ENCODE results near the gene ROBO1. TPM values are rescaled to one million over a fixed set of nuclear protein-coding genes. Genes with fewer than 3 reads are reported as not detected.

Gene ROBO1
- total RNA-seq, 1 experiment from 2014 or later: 32.2 TPM

DNA sequence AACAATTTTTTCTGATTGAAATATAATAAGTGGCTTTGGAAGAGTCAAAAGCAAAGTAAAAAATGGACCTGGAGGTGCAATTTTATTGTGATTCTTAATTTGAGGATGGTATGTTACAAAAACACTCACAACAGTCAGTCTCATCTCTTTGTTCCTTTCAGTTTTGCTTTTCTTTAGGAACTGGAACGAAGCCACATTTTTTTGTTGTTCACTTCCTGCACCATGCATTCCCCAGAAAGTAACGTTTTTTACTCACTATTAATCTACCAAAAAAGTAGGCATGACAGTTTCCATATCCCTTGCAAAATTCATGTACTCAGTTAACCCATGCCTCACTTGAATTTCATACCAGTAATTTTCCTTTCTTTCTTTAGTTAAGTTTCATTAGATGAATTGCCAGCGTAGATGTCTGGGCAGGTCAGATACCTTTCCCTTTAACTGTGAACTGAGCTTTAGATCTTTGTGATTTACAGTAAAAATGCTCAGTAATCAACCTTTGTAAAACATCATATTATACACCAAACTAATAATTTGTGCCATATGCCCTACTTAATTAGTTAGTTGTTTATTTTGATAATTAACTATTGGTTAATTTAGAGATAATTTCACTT, 384.3 kb downstream of the ROBO1 start:
- no peak for DNase-seq (ENCODE audit: unreplicated experiment)
- H3K27me3 Mint-ChIP-seq (ENCODE audit: insufficient read depth, unreplicated experiment): peaks cover 85% of the 10 kb centered on the region
- POLR2A ChIA-PET: no interaction called here
- no peaks in the 10 kb centered on the region for H3K9me3 Mint-ChIP-seq (ENCODE audit: unreplicated experiment)
- no peaks in the 10 kb centered on the region for H3K4me1 Mint-ChIP-seq (ENCODE audit: insufficient read depth, unreplicated experiment)
- no peaks in the 10 kb centered on the region for H3K36me3 Mint-ChIP-seq (ENCODE audit: insufficient read depth, unreplicated experiment)
- H3K4me3 Mint-ChIP-seq (ENCODE audit: unreplicated experiment): no peak overlapping the region
- intact Hi-C loops (cut with micrococcal nuclease): no loop called here
- no TSS peak for BruUV-seq (replicated peaks)
- no peak overlapping the region for H3K27ac Mint-ChIP-seq (ENCODE audit: low read depth, unreplicated experiment)
- TF ChIP-seq, protein P1, sequence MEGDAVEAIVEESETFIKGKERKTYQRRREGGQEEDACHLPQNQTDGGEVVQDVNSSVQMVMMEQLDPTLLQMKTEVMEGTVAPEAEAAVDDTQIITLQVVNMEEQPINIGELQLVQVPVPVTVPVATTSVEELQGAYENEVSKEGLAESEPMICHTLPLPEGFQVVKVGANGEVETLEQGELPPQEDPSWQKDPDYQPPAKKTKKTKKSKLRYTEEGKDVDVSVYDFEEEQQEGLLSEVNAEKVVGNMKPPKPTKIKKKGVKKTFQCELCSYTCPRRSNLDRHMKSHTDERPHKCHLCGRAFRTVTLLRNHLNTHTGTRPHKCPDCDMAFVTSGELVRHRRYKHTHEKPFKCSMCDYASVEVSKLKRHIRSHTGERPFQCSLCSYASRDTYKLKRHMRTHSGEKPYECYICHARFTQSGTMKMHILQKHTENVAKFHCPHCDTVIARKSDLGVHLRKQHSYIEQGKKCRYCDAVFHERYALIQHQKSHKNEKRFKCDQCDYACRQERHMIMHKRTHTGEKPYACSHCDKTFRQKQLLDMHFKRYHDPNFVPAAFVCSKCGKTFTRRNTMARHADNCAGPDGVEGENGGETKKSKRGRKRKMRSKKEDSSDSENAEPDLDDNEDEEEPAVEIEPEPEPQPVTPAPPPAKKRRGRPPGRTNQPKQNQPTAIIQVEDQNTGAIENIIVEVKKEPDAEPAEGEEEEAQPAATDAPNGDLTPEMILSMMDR (IDR thresholded peaks at IDR 0.05; ENCODE audit: unreplicated experiment): no peak
- CTCF ChIA-PET: no interaction called here

DNA sequence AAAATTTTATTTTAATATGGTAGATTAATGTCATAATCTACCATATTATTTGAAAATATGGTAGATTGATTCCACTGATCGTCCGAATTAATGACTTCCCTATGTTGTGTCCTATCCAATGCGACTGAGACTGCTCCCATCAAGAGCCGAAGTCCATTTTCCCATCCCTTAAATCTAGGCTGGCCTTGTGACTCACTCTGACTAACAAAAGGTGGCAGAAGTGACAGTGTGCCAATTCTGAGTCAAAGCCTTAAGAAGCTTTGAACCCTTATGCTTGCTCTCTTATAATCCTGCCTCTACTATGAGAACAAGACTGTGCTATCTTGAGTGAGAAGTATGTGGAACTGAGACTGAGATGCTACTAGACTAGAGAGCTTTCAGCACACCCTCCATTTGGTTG, 387.2 kb downstream of the ROBO1 start:
- peaks cover 97% of the 10 kb centered on the region for H3K27me3 Mint-ChIP-seq (ENCODE audit: insufficient read depth, unreplicated experiment)
- no peaks in the 10 kb centered on the region for H3K36me3 Mint-ChIP-seq (ENCODE audit: insufficient read depth, unreplicated experiment)
- intact Hi-C loops (cut with micrococcal nuclease): no loop called here
- H3K4me1 Mint-ChIP-seq (ENCODE audit: insufficient read depth, unreplicated experiment): no peaks in the 10 kb centered on the region
- TF ChIP-seq, protein P1 (IDR thresholded peaks at IDR 0.05; ENCODE audit: unreplicated experiment): no peak
- no peaks in the 10 kb centered on the region for H3K9me3 Mint-ChIP-seq (ENCODE audit: unreplicated experiment)
- no peak overlapping the region for H3K27ac Mint-ChIP-seq (ENCODE audit: low read depth, unreplicated experiment)
- no TSS peak for BruUV-seq (replicated peaks)
- no peak overlapping the region for H3K4me3 Mint-ChIP-seq (ENCODE audit: unreplicated experiment)
- peak; percentile 2 for DNase-seq (ENCODE audit: unreplicated experiment)
- ChIA-PET POLR2A (no interaction called here), CTCF (no interaction called here)

DNA sequence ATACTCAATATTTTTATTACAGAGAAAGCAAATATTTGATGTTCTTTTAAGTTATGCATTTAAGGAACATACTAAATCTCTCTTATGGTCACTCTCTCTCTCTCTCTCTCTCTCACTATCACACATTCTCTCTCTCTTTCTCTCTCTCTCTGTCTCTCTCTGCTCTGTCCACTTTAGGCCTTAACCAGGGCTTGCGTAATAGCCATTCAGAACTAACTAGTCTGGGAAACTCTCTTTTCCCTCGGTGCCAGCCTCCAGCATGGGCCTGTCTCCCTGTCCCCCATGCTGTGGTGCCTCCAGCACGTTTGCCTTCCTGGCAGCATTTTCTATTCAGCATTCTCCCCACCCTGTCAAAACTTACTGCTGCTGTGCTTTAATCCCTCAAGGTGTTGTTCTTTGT, 389.7 kb downstream of the ROBO1 start:
- Mint-ChIP-seq H3K4me3 (ENCODE audit: unreplicated experiment) (no peak overlapping the region), H3K27ac (ENCODE audit: low read depth, unreplicated experiment) (no peak overlapping the region), H3K36me3 (ENCODE audit: insufficient read depth, unreplicated experiment) (no peaks in the 10 kb centered on the region), H3K4me1 (ENCODE audit: insufficient read depth, unreplicated experiment) (no peaks in the 10 kb centered on the region), H3K27me3 (ENCODE audit: insufficient read depth, unreplicated experiment) (peaks cover 91% of the 10 kb centered on the region), H3K9me3 (ENCODE audit: unreplicated experiment) (no peaks in the 10 kb centered on the region)
- no peak for DNase-seq (ENCODE audit: unreplicated experiment)
- ChIA-PET CTCF (no interaction called here), POLR2A (no interaction called here)
- TF ChIP-seq, protein P1 (IDR thresholded peaks at IDR 0.05; ENCODE audit: unreplicated experiment): no peak
- intact Hi-C loops (cut with micrococcal nuclease): no loop called here
- BruUV-seq (replicated peaks): no TSS peak

DNA sequence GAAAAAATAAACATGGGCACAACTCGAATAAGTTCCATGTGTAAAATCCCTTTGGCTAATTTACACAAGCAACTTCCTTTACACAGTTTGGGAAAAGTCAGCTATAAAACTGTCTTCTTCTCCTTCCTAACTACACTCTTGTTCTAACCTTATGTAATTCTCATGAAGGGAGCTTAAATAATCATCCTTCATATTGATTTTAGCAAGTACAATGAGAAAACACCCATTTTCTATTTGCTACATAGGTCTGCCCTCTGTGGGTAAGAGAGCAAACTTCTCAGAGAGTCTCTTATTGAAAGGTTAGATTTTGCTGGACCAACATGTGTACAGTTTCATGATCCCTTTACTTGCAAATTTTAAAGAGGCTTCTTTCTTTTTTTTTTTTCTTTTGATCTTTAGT, 398.5 kb downstream of the ROBO1 start:
- Mint-ChIP-seq H3K4me3 (ENCODE audit: unreplicated experiment) (no peak overlapping the region), H3K9me3 (ENCODE audit: unreplicated experiment) (no peaks in the 10 kb centered on the region), H3K36me3 (ENCODE audit: insufficient read depth, unreplicated experiment) (no peaks in the 10 kb centered on the region), H3K27me3 (ENCODE audit: insufficient read depth, unreplicated experiment) (peaks cover 92% of the 10 kb centered on the region), H3K4me1 (ENCODE audit: insufficient read depth, unreplicated experiment) (no peaks in the 10 kb centered on the region), H3K27ac (ENCODE audit: low read depth, unreplicated experiment) (no peak overlapping the region)
- no TSS peak for BruUV-seq (replicated peaks)
- POLR2A ChIA-PET: no interaction called here
- CTCF ChIA-PET: interaction anchor here (0.6 kb wide), 1 partner anchor 526 kb away, joined by 3 read pairs; no protein-coding TSS in a partner anchor
- intact Hi-C loops (cut with micrococcal nuclease): loop anchor here (10.0 kb wide), 1 partner anchor 125 kb away; no protein-coding TSS in a partner anchor
- DNase-seq (ENCODE audit: unreplicated experiment): no peak
- TF ChIP-seq, protein P1 (IDR thresholded peaks at IDR 0.05; ENCODE audit: unreplicated experiment): no peak

All from MCF 10A (cell line).